PC-9 (cell line): ENCODE results near the gene RNF212.

Source experiments
- EZH2 ChIP-seq: fragments of 200-600 bp; sonication (generic); IDR thresholded peaks from 2 replicates; pipeline ENCODE4 v1.8.0; 2017; ENCODE audit warnings: antibody characterized with exemption, low read depth
- TF ChIP-seq, protein P1 (sequence below): fragments of 200-600 bp; sonication (generic); conservative IDR thresholded peaks from 2 replicates; pipeline ENCODE4 v1.6.1; 2017; ENCODE audit warnings: mixed run types, antibody characterized with exemption, mild to moderate bottlenecking, moderate library complexity

DNA sequence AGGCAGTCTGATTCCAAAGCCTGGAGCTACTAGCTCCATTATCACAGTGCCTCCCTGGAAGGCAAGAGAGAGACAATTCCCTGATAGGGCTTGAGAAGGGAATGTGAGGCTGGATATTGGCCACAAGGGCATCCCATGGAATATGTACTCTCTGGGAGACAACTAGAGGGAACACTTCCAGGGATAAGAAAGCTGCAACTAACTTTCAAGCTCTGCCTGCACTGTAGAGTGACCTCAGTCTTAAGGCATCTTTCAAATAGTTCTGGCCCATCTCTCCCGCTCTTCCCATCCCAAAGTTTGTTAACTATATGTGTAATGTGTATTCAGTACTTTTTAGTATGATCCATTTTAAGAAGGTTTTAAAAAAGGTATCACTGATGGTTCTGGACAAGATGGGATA is 13.1 kb upstream of the RNF212 start:
- TF ChIP-seq, protein P1, sequence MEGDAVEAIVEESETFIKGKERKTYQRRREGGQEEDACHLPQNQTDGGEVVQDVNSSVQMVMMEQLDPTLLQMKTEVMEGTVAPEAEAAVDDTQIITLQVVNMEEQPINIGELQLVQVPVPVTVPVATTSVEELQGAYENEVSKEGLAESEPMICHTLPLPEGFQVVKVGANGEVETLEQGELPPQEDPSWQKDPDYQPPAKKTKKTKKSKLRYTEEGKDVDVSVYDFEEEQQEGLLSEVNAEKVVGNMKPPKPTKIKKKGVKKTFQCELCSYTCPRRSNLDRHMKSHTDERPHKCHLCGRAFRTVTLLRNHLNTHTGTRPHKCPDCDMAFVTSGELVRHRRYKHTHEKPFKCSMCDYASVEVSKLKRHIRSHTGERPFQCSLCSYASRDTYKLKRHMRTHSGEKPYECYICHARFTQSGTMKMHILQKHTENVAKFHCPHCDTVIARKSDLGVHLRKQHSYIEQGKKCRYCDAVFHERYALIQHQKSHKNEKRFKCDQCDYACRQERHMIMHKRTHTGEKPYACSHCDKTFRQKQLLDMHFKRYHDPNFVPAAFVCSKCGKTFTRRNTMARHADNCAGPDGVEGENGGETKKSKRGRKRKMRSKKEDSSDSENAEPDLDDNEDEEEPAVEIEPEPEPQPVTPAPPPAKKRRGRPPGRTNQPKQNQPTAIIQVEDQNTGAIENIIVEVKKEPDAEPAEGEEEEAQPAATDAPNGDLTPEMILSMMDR = no peak
- no peak for TF ChIP-seq EZH2
